ENCODE data around the gene RMND5B.
"Not testable (repeated sequence)": the region's sequence is repeated elsewhere in the genome, so short reads cannot be mapped to it uniquely, and the experiment has no call there.

The RMND5B gene

GRCh38 chr5:178130234-178130575 lies 609 bp upstream of the RMND5B start:
- not testable (repeated sequence) for DNase-seq (ENCODE audit: low read depth)

DNA sequence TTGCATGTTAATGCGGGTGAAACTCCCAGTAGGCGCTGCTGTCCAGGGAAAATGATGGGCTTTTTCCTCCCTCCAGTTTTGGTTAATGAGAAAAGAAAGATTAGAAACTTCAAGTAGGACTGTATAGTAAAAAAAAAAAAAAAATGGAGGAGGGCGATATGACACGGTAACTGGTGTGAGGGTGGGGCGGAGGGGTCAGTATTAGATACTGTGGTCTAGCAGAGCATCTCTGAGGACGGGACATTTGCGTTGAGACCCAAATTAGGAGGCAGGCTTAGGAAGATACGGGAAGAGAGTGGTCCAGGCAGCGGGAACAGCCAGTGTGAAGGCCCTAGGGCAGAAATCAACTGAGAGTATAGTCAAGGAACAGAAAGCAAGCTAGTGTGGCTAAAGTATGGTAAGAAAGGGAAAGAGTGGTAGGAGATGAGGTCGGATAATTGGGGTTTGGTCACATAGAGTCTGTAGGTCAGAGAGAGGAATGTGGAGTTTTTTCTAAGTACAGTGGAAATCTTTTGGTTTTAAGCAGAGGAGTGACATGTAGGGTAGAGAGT lies 707 bp downstream of the RMND5B start:
- no peak for DNase-seq (ENCODE audit: low read depth)

DNA sequence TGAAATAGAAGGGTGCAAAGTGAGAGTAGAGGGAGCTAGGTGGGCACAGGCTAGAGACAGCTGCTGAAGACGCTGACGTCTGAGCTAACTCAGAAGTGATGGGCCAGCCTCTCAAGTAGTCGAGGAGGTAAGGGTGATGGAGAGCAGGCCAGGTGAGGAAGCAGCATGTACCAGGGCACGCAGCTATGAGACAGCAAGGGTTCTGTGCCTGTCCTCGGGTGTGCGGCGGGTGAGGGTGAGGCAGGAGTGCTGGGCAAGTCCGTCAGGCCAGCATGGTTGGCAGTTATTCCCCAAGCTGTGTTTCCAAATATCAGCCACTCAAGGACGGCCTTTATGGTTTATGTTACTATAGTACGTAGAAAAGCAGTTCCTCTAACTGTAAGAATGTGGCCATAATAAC lies 6.2 kb downstream of the RMND5B start:
- no peak for DNase-seq (ENCODE audit: low read depth)

DNA sequence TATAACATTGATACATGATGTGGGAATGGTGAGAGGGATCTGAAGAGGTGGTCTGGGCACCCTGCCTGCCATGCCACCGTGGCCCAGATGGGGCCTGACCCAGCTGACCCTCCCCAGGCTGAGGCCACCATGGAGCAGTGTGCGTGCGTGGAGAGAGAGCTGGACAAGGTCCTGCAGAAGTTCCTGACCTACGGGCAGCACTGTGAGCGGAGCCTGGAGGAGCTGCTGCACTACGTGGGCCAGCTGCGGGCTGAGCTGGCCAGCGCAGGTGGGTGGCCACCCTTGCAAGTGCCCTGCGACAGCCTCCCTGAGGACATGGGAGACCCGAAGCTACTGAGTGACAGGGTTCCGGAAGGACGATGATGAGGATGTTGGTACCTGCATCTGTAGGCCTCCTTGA lies 7.2 kb downstream of the RMND5B start:
- no peak for DNase-seq (ENCODE audit: low read depth)

DNA sequence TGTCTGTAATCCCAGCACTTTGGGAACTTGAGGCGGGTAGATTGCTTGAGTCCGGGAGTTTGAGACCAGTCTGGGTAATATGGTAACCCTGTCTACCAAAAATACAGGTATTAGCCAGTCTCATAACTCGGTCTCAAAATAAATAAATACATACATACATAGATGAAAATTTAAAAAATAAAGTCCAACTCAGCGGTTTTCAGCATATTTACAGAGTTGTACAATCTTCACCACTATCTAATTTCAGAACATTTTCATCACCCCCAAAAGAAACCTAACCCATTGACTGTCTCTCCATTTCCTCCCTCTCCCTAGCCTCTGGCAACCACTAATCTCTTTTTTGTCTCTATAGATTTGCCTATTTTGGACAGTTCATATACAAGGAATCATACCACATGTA lies 10.7 kb downstream of the RMND5B start:
- DNase-seq (ENCODE audit: low read depth), result no peak

DNA sequence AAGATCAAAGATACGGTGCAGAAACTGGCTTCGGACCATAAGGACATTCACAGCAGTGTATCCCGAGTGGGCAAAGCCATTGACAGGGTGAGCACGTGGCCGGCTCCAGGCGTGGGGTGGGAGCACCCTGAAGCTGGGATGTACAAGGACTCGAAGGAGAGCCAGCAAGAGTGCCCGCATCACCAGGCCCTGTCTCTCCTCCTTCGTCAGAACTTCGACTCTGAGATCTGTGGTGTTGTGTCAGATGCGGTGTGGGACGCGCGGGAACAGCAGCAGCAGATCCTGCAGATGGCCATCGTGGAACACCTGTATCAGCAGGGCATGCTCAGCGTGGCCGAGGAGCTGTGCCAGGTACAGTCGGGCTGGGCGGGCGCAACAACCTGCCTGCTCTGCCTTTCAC lies 11.8 kb downstream of the RMND5B start:
- DNase-seq (ENCODE audit: low read depth), result no peak

- no peak for DNase-seq (ENCODE audit: low read depth)
Measured at GRCh38 chr5:178143246-178143645, 12.4 kb downstream of the RMND5B start.

- DNase-seq (ENCODE audit: low read depth), result no peak
Measured at GRCh38 chr5:178143901-178144300, 13.1 kb downstream of the RMND5B start.

GRCh38 chr5:178145965-178146820 lies 15.4 kb downstream of the RMND5B start:
- peak; percentile 59 for DNase-seq (ENCODE audit: low read depth)

GRCh38 chr5:178147406-178147805 lies 16.6 kb downstream of the RMND5B start:
- DNase-seq (ENCODE audit: low read depth), result no peak

DNA sequence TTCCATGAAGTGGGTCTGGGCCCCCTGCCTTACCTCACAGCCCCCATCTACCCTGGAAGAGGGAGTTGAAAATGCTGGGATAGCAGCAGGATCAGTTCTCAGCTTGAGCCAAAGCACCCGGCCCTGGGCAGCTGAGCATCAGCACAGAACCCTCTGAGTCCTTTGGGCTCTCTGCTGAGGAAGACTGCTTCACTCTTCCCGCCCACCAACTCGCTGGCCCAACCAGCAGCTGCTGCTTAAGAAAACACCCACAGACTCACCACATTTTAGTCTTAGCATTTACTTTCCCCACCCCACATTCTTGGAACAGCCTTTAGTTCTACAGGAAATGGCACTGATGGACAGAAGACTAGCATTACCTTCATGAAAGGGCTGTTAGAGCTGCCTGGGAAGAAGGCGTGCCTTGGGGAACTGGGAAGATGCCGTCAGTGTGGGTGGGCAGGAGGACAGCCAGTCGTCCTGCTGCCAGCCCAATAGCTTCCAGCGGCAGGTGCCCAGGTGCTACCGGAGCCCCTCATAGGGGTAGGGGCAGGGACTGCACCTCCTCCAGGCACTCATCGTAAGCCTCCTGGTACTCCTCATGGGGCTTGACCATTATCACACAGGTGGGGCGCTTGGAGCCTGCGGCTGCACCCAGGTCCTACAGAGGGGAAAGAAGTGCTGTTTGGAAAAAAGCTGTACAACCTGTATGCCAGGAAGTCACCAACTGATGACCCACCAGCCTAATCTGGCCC lies 18.6 kb downstream of the RMND5B start:
- no peak for DNase-seq (ENCODE audit: low read depth)

DNA sequence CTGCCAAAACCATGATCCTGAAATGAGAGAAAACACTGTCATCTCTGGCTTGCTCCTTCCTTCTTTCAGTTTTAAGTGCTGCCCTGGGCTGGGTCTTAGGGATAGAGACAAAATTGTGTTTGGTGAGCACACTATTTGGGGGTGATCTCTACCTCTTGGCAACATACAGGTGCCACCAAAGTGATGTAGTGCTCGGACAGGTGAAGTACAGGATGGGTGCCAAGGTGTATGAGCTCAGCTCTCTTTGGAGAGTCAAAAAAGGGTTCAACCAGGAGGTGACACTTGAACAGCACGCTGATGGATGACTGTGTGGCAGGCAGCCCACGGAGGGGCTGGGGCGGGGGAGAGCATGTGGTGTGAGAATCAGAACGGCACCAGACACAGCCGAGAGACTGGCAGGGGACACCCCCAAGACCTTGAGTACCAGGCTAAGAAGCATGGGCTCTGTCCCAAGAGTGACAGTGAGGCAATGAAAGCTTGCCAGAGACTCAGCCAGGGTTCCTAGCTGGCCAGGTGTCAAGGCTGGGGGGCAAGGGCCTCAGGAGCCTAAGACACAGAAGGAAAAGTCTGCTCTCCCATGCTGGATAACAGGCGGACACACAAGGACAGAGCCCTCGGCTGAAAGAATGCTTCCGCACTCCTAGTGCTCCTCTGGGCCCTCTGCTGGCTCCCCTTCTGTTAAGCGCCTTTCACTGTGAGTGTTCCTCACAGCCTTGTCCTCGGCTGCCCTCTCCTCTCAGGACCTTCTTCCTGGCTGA lies 20.3 kb downstream of the RMND5B start:
- no peak for DNase-seq (ENCODE audit: low read depth)

DNA sequence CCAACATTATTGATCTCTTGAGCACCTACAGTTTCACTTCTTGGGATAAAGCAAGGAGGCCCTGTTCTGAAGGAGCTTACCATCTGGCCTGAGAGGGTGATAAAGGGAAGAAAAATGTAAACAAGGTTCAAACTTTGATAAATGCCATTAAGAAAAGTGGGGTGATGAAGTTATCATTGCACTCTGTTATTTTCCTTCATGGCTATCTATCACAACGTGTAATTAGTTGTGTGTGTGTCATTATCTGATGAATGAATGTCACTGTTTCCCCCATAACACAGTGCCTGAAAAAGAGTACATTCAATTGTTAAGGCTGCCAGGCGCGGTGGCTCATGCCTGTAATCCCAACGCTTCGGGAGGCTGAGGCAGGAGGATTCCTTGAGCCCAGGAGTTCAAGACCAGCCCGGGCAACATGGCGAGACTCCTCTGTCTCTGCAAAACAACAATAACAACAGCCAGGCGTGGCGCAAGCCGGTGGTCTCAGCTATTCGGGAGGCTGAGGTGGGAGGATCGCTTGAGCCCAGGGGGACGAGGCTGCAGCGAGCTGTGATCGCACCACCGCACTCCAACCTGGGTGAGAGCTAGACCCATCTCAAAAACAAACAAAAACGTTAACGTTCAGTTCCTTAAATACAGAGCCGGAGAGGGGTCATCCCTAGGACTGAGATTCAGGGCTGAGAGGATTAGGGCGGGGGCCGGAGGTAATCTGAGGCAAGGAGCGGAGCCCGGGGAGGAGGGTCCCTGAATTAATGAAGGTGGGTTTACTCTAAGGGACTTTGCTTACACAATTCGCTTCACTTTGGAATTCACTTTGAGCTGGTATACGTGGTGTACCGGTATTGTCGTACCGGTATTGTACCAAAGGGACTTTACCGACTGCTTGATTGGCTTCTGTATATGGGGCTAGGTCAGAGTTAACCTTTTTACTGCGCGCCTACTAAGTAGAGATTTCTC lies 22.0 kb downstream of the RMND5B start:
- no peak for DNase-seq (ENCODE audit: low read depth)

DNA sequence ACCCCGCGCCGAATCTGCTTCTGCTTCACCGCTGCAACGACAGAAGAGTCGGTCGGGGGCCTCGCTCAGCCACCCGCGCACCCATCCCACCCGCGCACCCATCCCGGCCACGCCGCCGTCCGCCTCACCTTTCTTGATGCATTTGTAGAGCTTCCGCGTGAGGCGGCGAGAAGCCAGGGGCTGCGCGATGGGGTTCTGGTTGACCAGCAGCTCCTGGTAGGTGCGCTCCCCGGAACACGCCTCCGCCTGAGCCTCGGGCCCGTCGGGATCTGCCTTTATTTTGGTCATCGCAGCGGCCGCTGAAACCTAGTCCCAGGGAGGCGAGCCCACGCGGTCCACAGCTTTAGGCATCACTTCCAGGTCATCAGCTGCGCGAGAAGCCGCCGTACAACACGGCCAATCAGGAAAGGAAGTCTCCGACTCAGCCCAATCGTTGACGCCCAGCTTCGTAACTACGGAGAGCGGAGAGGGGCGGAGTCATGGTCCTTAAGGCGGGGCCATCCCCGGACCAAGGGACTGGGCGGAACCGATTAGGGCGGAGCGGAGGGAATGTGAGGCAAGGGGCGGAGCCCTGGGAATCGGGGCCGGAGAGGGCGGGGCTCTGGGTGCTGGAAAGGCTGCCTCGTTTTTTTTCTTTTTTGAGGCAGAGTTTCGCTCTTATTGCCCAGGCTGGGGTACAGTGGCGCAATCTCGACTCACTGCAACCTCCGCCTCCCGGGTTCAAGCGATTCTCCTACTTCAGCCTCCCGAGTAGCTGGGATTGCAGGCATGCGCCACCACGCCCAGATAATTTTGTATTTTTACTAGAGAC lies 22.9 kb downstream of the RMND5B start, which contains the start of gene NHP2:
TSS of gene NHP2 (minus strand) at position 356 of the 811 bp plus-strand sequence. CDS start at position 288, 68 bp downstream.
- DNase-seq (ENCODE audit: low read depth), result peak; percentile 96

DNA sequence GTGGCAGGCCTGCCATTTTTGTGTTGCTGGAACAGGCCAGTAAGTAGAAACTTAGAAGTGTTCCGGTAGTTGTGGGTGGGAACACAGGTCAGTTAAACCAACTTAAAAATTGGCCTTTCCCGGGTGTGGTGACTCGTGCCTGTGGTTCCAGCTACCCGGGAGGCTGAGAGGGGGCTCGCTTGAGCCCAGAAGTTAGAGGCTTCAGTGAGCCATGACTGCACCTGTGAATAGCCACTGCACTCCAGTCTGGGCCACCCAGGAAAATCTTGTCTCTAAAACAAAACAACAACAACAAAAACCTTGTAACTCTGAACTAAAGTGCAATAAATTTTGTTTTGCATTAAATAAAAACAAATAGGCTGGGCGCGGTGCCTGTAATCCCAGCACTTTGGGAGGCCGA lies 24.3 kb downstream of the RMND5B start:
- no peak for DNase-seq (ENCODE audit: low read depth)

DNA sequence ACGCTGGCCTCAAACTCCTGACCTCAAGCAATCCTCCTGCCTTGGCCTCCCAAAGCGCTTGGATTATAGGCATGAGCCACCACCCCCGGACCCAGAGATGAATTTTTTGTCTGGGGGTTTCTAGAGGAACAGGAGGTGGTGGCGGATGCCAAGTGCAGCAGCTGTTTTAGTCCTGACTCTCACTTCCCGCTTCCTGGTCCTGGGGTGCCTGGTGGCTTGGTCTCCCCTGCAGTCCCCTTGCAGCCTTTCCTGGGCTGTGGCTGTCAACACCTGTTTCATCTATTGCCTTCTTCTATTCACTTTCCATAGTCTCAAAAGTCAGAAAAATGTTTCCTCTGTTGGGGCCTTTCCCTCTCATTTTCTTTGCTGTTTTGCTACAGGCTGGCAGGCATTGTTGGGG lies 29.4 kb downstream of the RMND5B start:
- DNase-seq (ENCODE audit: low read depth), result no peak

- no peak for DNase-seq (ENCODE audit: low read depth)
Measured at GRCh38 chr5:178162481-178162880, 31.7 kb downstream of the RMND5B start.

DNA sequence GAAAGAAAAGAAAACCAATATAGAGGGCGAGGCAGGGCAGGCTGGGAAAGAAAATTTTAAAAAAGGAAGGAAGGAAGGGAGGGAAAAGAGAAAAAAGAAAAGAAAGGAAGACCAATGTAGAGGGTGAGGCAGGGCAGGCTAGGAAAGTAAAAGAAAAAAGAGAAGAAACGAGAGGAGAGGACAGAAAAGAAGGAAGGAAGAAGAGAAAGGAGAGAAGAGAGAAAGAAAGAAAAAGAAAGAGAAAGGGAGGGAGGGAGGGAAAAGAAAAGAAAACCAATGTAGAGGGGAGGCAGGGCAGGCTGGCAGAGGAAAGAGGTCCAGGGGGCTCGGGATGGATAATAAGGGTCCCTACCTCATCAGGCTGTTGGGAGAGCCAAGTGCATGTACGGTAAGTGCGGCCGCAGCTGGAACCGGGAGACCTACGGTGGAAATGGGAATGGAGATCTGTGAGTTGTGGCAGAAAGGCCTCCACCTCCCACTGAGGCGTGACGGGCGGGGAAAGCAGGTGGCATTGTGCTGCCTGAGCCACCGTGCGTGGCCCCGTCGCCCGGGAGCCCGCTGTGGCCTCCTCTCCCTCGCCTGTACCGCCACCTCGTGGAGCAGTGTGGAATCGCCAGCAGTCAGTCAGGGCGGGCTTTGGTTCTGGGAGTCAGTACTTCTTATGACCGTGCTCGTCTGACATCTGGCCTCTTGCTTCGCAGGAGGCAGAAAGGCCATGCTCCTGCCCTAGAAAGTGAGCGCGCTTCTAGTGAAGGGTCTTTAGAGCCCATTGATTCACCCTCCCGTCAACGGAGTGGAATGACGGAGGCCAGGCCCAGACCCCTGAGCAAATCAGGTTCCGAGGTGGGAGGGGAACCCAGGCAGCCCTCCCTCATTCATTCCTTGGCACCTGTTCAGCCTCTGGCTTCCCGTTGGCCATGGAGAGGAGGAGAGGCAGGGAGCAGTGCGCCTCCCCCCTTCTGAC lies 33.2 kb downstream of the RMND5B start:
- peak; percentile 87 for DNase-seq (ENCODE audit: low read depth)

- DNase-seq (ENCODE audit: low read depth), result no peak
Measured at GRCh38 chr5:178165581-178165980, 34.8 kb downstream of the RMND5B start.
